HEK293T (cell line): ENCODE measurements around the gene MRO.

Source experiments
- ARNT ChIP-seq: fragments of 450-650 bp; IDR thresholded peaks from 2 replicates; pipeline ENCODE4 v1.6.1; 2017; ENCODE audit warnings: mild to moderate bottlenecking
- BHLHE40 ChIP-seq: fragments of 450-650 bp; IDR thresholded peaks from 2 replicates; pipeline ENCODE4 v1.6.1; 2016; ENCODE audit warnings: mild to moderate bottlenecking, moderate library complexity, borderline replicate concordance
- CTBP1 ChIP-seq: fragments of 450-650 bp; IDR thresholded peaks from 2 replicates; pipeline ENCODE4 v1.6.1; 2016; ENCODE audit warnings: borderline replicate concordance
- FOXK2 ChIP-seq: fragments of 450-650 bp; IDR thresholded peaks from 2 replicates; pipeline ENCODE4 v1.6.1; 2016; ENCODE audit warnings: mild to moderate bottlenecking
- HDGF ChIP-seq: fragments of 450-650 bp; IDR thresholded peaks from 2 replicates; pipeline ENCODE4 v1.6.1; 2017; ENCODE audit warnings: antibody characterized with exemption, borderline replicate concordance
- PKNOX1 ChIP-seq: fragments of 450-650 bp; IDR thresholded peaks from 2 replicates; pipeline ENCODE4 v1.6.1; 2016
- SUZ12 ChIP-seq: fragments of 450-650 bp; IDR thresholded peaks from 2 replicates; pipeline ENCODE4 v1.6.1; 2016; ENCODE audit warnings: mild to moderate bottlenecking

GRCh38 chr18:50775207-50775606 lies 44.6 kb downstream of the MRO start:
- TF ChIP-seq HDGF (no peak), FOXK2 (no peak), PKNOX1 (no peak), CTBP1 (no peak), ARNT (no peak), BHLHE40 (no peak), SUZ12 (no peak)
